H1 (cell line): ENCODE results near the gene RNF214. TPM values are rescaled to one million over a fixed set of nuclear protein-coding genes. Genes with fewer than 3 reads are reported as not detected.

Source experiments
- CTCF ChIA-PET: fragments of 300-600 bp; sonication (Branson Sonifier 250); formaldehyde crosslinking; loops from one replicate; lab custom pipeline; 2021; ENCODE audit not compliant: partially characterized antibody; lab: Charles Lee
- POLR2A ChIA-PET: fragments of 300-600 bp; sonication (Branson Sonifier 250); formaldehyde crosslinking; loops from one replicate; lab custom pipeline; 2021; ENCODE audit warnings: inconsistent platforms; ENCODE audit not compliant: partially characterized antibody; lab: Charles Lee
- DNase-seq, 2 experiments: peaks; one replicate each; pipeline versions ENCODE4 v3.0.0 to v3.0.0-alpha.2; 2010 to 2022; ENCODE audit warnings: low spot score in 2 of 2, low read depth in 1 of 2, mixed read lengths in 1 of 2
- FAIRE-seq: peaks from 2 replicates; lab custom pipeline; 2011; peaks lifted over from hg19 to GRCh38; lab: Jason Lieb, UNC
- H2AFZ ChIP-seq: 2 replicates; pipeline ENCODE4 v1.8.1; 2012; ENCODE audit warnings: low read length, inconsistent platforms
- H2AK5ac ChIP-seq: 2 replicates; pipeline ENCODE4 v1.6.1; 2013; ENCODE audit warnings: low read depth, low read length
- H2BK120ac ChIP-seq: replicated peaks from 2 replicates; pipeline ENCODE3; 2013; ENCODE audit warnings: low read depth, low read length, inconsistent platforms
- H2BK12ac ChIP-seq: 2 replicates; pipeline ENCODE4 v1.6.1; 2013; ENCODE audit warnings: low read depth, low read length
- H2BK15ac ChIP-seq: 2 replicates; pipeline ENCODE4 v1.6.1; 2013; ENCODE audit warnings: low read length
- H2BK20ac ChIP-seq: 2 replicates; pipeline ENCODE4 v1.6.1; 2013; ENCODE audit warnings: low read length
- H2BK5ac ChIP-seq: 2 replicates; pipeline ENCODE4 v1.6.1; 2013; ENCODE audit warnings: low read depth, low read length
- H3K14ac ChIP-seq: 2 replicates; pipeline ENCODE4 v1.6.1; 2013; ENCODE audit warnings: inconsistent platforms; ENCODE audit not compliant: insufficient read length
- H3K18ac ChIP-seq: 2 replicates; pipeline ENCODE4 v1.6.1; 2013; ENCODE audit warnings: low read length; ENCODE audit errors: extremely low read depth
- H3K23ac ChIP-seq: 2 replicates; pipeline ENCODE4 v1.6.1; 2013; ENCODE audit warnings: inconsistent platforms; ENCODE audit not compliant: insufficient read length
- H3K23me2 ChIP-seq: 2 replicates; pipeline ENCODE4 v1.6.1; 2013; ENCODE audit warnings: low read depth, low read length
- H3K27ac ChIP-seq: 2 replicates; pipeline ENCODE4 v1.6.1; 2011; ENCODE audit warnings: low read depth, low read length, inconsistent platforms
- H3K27me3 ChIP-seq, 4 experiments: replicated peaks in 1 of 4; 1 replicate in 1 of 4; 2 replicates in 3 of 4; pipeline versions ENCODE4 v1.6.1 to v1.8.1; 2011 to 2013; ENCODE audit warnings: low read length in 3 of 4, mild to moderate bottlenecking in 3 of 4, inconsistent platforms in 2 of 4, mixed read lengths in 2 of 4, moderate library complexity in 1 of 4; ENCODE audit not compliant: control insufficient read depth in 3 of 4, insufficient read depth in 3 of 4; ENCODE audit errors: extremely low read depth in 1 of 4
- H3K36me3 ChIP-seq, 4 experiments: 2 replicates each; pipeline versions ENCODE4 v1.6.1 to v1.8.1; 2011 to 2013; ENCODE audit warnings: mild to moderate bottlenecking in 4 of 4, low read length in 3 of 4, moderate library complexity in 2 of 4, control low read depth in 1 of 4, inconsistent platforms in 1 of 4; ENCODE audit not compliant: insufficient read depth in 4 of 4, control insufficient read depth in 2 of 4
- H3K4ac ChIP-seq: replicated peaks from 2 replicates; pipeline ENCODE3; 2013; ENCODE audit warnings: low read length, low read depth, mixed read lengths, inconsistent platforms; ENCODE audit not compliant: insufficient read length
- H3K4me1 ChIP-seq, 4 experiments: replicated peaks in 1 of 4; 1 replicate in 1 of 4; 2 replicates in 3 of 4; pipeline versions ENCODE4 v1.6.1 to v1.8.1; 2011 to 2013; ENCODE audit warnings: low read length in 3 of 4, inconsistent platforms in 2 of 4, mixed read lengths in 1 of 4; ENCODE audit not compliant: insufficient read depth in 4 of 4, control insufficient read depth in 3 of 4
- H3K4me2 ChIP-seq, 2 experiments: 2 replicates each; pipeline versions ENCODE4 v1.6.1 to v1.8.1; 2011 to 2013; ENCODE audit warnings: low read depth in 2 of 2, low read length in 2 of 2, control low read depth in 1 of 2, inconsistent platforms in 1 of 2, mild to moderate bottlenecking in 1 of 2; ENCODE audit not compliant: insufficient read depth in 1 of 2
- H3K4me3 ChIP-seq, 4 experiments: fragments of 200-600, 300-600 bp in 1 of 4; sonication (generic), shearing (Covaris generic), sonication (Bioruptor Twin) in 1 of 4; 2 replicates each; pipeline versions ENCODE4 v1.5.1 to v1.8.1; 2011 to 2016; ENCODE audit warnings: low read length in 4 of 4, low read depth in 3 of 4, control low read depth in 2 of 4, inconsistent platforms in 2 of 4, mild to moderate bottlenecking in 2 of 4, mixed read lengths in 1 of 4, moderate library complexity in 1 of 4; ENCODE audit not compliant: insufficient read depth in 2 of 4; ENCODE audit errors: extremely low read depth in 1 of 4
- H3K56ac ChIP-seq: replicated peaks from 2 replicates; pipeline ENCODE3; 2013; ENCODE audit warnings: low read depth, mild to moderate bottlenecking, mixed read lengths, low read length, inconsistent platforms; ENCODE audit not compliant: insufficient read length
- H3K79me1 ChIP-seq: 2 replicates; pipeline ENCODE4 v1.6.1; 2013; ENCODE audit warnings: low read depth, low read length, control low read depth
- H3K79me2 ChIP-seq, 2 experiments: 2 replicates each; pipeline versions ENCODE4 v1.6.1 to v1.8.1; 2012 to 2013; ENCODE audit warnings: low read length in 2 of 2, mild to moderate bottlenecking in 2 of 2, inconsistent platforms in 1 of 2; ENCODE audit not compliant: insufficient read depth in 2 of 2, control insufficient read depth in 1 of 2
- H3K9ac ChIP-seq, 4 experiments: replicated peaks in 1 of 4; 1 replicate in 1 of 4; 2 replicates in 3 of 4; pipeline versions ENCODE4 v1.6.1 to v1.8.1; 2011 to 2013; ENCODE audit warnings: low read depth in 3 of 4, low read length in 3 of 4, control low read depth in 2 of 4, mild to moderate bottlenecking in 2 of 4, moderate library complexity in 2 of 4, inconsistent platforms in 1 of 4; ENCODE audit errors: extremely low read depth in 1 of 4
- H3K9me3 ChIP-seq, 2 experiments: 2 replicates each; pipeline versions ENCODE4 v1.6.1 to v1.8.1; 2012 to 2013; ENCODE audit warnings: mild to moderate bottlenecking in 2 of 2, moderate library complexity in 2 of 2, control low read depth in 1 of 2, inconsistent platforms in 1 of 2, low read depth in 1 of 2, low read length in 1 of 2, mixed read lengths in 1 of 2; ENCODE audit not compliant: insufficient read depth in 2 of 2
- H4K20me1 ChIP-seq, 2 experiments: replicated peaks in 1 of 2; 2 replicates each; pipeline versions ENCODE3 to v1.8.1; 2011 to 2013; ENCODE audit warnings: inconsistent platforms in 2 of 2, low read length in 2 of 2, mild to moderate bottlenecking in 1 of 2; ENCODE audit not compliant: insufficient read depth in 2 of 2, control insufficient read depth in 1 of 2
- H4K5ac ChIP-seq: 2 replicates; pipeline ENCODE4 v1.6.1; 2013; ENCODE audit warnings: low read length, low read depth, mixed read lengths, inconsistent platforms; ENCODE audit not compliant: insufficient read length
- H4K8ac ChIP-seq: 2 replicates; pipeline ENCODE4 v1.8.0; 2013; ENCODE audit warnings: mild to moderate bottlenecking, moderate library complexity, low read length, inconsistent platforms; ENCODE audit not compliant: insufficient read depth; ENCODE audit errors: extremely low read depth
- H4K91ac ChIP-seq: replicated peaks from 2 replicates; pipeline ENCODE3; 2013; ENCODE audit warnings: low read length, mixed read lengths, inconsistent platforms; ENCODE audit not compliant: insufficient read length
- BACH1 ChIP-seq: IDR thresholded peaks from 2 replicates; pipeline ENCODE4 v1.6.1; 2012; ENCODE audit warnings: low read length, improper control_type of control experiment
- CBX8 ChIP-seq: fragments of 300-800, 300-1000 bp; sonication (generic); IDR thresholded peaks from 2 replicates; pipeline ENCODE4 v1.7.1; 2016; ENCODE audit warnings: low read depth, low read length, borderline replicate concordance
- HDAC6 ChIP-seq: IDR thresholded peaks from one replicate; pipeline ENCODE4 v1.7.1; 2012; ENCODE audit warnings: low read depth, mild to moderate bottlenecking, inconsistent platforms, low read length, moderate library complexity
- NANOG ChIP-seq: IDR thresholded peaks from 2 replicates; pipeline ENCODE4 v1.6.1; 2011; ENCODE audit warnings: low read length, low read depth, mild to moderate bottlenecking, inconsistent platforms; ENCODE audit not compliant: insufficient read depth, poor library complexity, severe bottlenecking
- SIX5 ChIP-seq: IDR thresholded peaks from 2 replicates; pipeline ENCODE4 v1.6.1; 2011; ENCODE audit warnings: mild to moderate bottlenecking, low read depth, low read length
- SP4 ChIP-seq: IDR thresholded peaks from 2 replicates; pipeline ENCODE4 v1.6.1; 2012; ENCODE audit warnings: low read length, inconsistent platforms
- USF2 ChIP-seq: IDR thresholded peaks from 2 replicates; pipeline ENCODE4 v1.6.1; 2011; ENCODE audit warnings: low read length, improper control_type of control experiment
- WGBS, 2 experiments: shearing (Covaris generic) in 1 of 2; methylation state at CpG; one replicate each; pipeline versions ENCODE4 v1.1.6 to v1.1.7; 2013 to 2015; ENCODE audit warnings: low lambda C conversion rate in 2 of 2, mixed read lengths in 2 of 2, inconsistent platforms in 1 of 2, low coverage in 1 of 2, missing lambda C conversion rate in 1 of 2; ENCODE audit not compliant: insufficient replicate concordance in 2 of 2, insufficient coverage in 1 of 2, insufficient read length in 1 of 2; ENCODE audit errors: extremely low coverage in 1 of 2, missing lambda C conversion rate in 1 of 2; 5-methylcytosine and 5-hydroxymethylcytosine counted together
- polyA plus RNA-seq, 7 experiments: library from polyadenylated mRNA; depleted of rRNA in 3 of 7; stranded (reverse) in 5 of 7; unstranded in 2 of 7; fragments of >200 nt in 5 of 7; fragments of 200-250 nt in 2 of 7; gene quantifications; 1 replicate in 5 of 7; 2 replicates in 1 of 7; 4 replicates in 1 of 7; pipeline versions ENCODE4 v1.2.1 to v1.2.3, GENCODE V29; 2011 to 2013; ENCODE audit warnings: missing spikeins in 2 of 7, mixed read lengths in 2 of 7
- total RNA-seq: library from RNA; stranded (reverse); fragmentation: NEBNext Ultra II Directional; extraction: Animal tissue kit (Norgen Biotek cat#: 25700); gene quantifications from 2 replicates; pipeline ENCODE4 v1.2.1, GENCODE V29; 2021

The RNF214 gene
- total and polyA plus RNA-seq, 2 of the 8 experiments (the other 6 are each of a cell fraction or from before 2014, with no cell fraction given), result 34.9 to 35.6 TPM

GRCh38 chr11:117231842-117232091 is 704 bp upstream of the RNF214 start, which contains the start of gene PCSK7:
TSS of gene PCSK7 (minus strand) at chr11:117232073. CDS start at chr11:117229844, 2,229 bp downstream.
- no peak for DNase-seq
- CTCF ChIA-PET, result interaction anchor here (0.8 to 25.0 kb wide), 11 partner anchors 11 to 496 kb away, joined by 3 to 449 read pairs (median 4); partner anchors contain the start of genes SIDT2 and TAGLN
- POLR2A ChIA-PET, result interaction anchor here (0.7 to 6.0 kb wide), 10 partner anchors 10 to 445 kb away, joined by 3 to 53 read pairs (median 4); partner anchors contain the start of genes PAFAH1B2 and SIDT2
- TF ChIP-seq NANOG (no peak), BACH1 (no peak), SIX5 (no peak), HDAC6 (no peak), CBX8 (no peak), SP4 (no peak), USF2 (no peak)

More at GRCh38 chr11:117231842-117232091, 704 bp upstream of the RNF214 start, which contains the start of gene PCSK7:
- Histone ChIP-seq H3K36me3 (peaks cover 4 to 13% (median 7%) of the 10 kb centered on the region in 4 experiments; a peak in 7 of 8 replicates), H3K27me3 (no peaks in the 10 kb centered on the region), H3K79me1 (peaks cover 7% of the 10 kb centered on the region; the same call in 1 of the 2 replicates), H2BK120ac (no peak within 1 kb of the TSS), H4K5ac (peak within 1 kb of the TSS; percentile 80), H3K4me1 (peaks cover 0 to 8% (median 2%) of the 10 kb centered on the region in 4 experiments; a peak in 3 of 7 replicates), H3K23me2 (peaks cover 7% of the 10 kb centered on the region), H3K79me2 (peaks cover 0 to 38% of the 10 kb centered on the region in 2 experiments; a peak in 2 of 4 replicates), H3K27ac (peak within 1 kb of the TSS; percentile 71; the same call in 1 of the 2 replicates), H4K8ac (peak within 1 kb of the TSS; percentile 86; the same call in 1 of the 2 replicates), H2AK5ac (no peak within 1 kb of the TSS), H3K18ac (peak within 1 kb of the TSS; percentile 52; the same call in 1 of the 2 replicates), H2BK5ac (peak within 1 kb of the TSS; percentile 23; the same call in 1 of the 2 replicates), H2BK20ac (no peak within 1 kb of the TSS), H3K4me2 (peak within 1 kb of the TSS; percentile 93 to 96), H3K4ac (peak within 1 kb of the TSS; percentile 73), H4K20me1 (peaks cover 1 to 2% of the 10 kb centered on the region in 2 experiments), H3K4me3 (peak within 1 kb of the TSS; percentile 76 to 100 (median 96)), H2AFZ (peak within 1 kb of the TSS; percentile 99; the same call in 1 of the 2 replicates), H3K14ac (no peak within 1 kb of the TSS), H3K23ac (no peak within 1 kb of the TSS), H3K9me3 (no peaks in the 10 kb centered on the region), H2BK15ac (no peak within 1 kb of the TSS; the same call in 1 of the 2 replicates), H4K91ac (peak within 1 kb of the TSS; percentile 52), H3K9ac (peak within 1 kb of the TSS; percentile 67 to 77 (median 72)), H3K56ac (peak within 1 kb of the TSS; percentile 81), H2BK12ac (no peak within 1 kb of the TSS)
- no peak for FAIRE-seq
- WGBS, 2 experiments, result 0% methylated on average over 10 of the region's 13 CpGs; no CpG with 5 or more reads in 1 of the 2 experiments
